Activated T-helper 1 cell treated with Interleukin-2 at 50 U/mL for 16 hours (primary cell): ENCODE measurements around the gene WRNIP1.
"Not testable (repeated sequence)": the region's sequence is repeated elsewhere in the genome, so short reads cannot be mapped to it uniquely, and the experiment has no call there.

Source experiments
- DNase-seq: peaks from one replicate; pipeline ENCODE4 v3.0.0-alpha.2; 2020; ENCODE audit warnings: low read depth

The WRNIP1 gene

GRCh38 chr6:2741756-2742155 lies 23.4 kb upstream of the WRNIP1 start:
- no peak for DNase-seq

- DNase-seq, result no peak
These were observed 21.6 kb upstream of the WRNIP1 start for GRCh38 chr6:2743280-2744208.

GRCh38 chr6:2744209-2744771 lies 20.9 kb upstream of the WRNIP1 start:
- no peak for DNase-seq

- DNase-seq, result no peak
These were observed 20.4 kb upstream of the WRNIP1 start for GRCh38 chr6:2744778-2745177.

- DNase-seq, result no peak
These were observed 19.9 kb upstream of the WRNIP1 start for GRCh38 chr6:2745246-2745645.

GRCh38 chr6:2746557-2747061 lies 18.6 kb upstream of the WRNIP1 start:
- no peak for DNase-seq

GRCh38 chr6:2748183-2748582 lies 17.0 kb upstream of the WRNIP1 start:
- no peak for DNase-seq

GRCh38 chr6:2749969-2750600 lies 15.1 kb upstream of the WRNIP1 start:
- DNase-seq, result peak; percentile 25

- DNase-seq, result no peak
These were observed 14.4 kb upstream of the WRNIP1 start, which contains the start of gene MYLK4 for GRCh38 chr6:2750832-2751231. MYLK4 (minus strand) TSS chr6:2750922; CDS start chr6:2749294, 1,628 bp downstream.

GRCh38 chr6:2751871-2752270 lies 13.3 kb upstream of the WRNIP1 start:
- no peak for DNase-seq

- no peak for DNase-seq
These were observed 12.6 kb upstream of the WRNIP1 start for GRCh38 chr6:2752477-2753109.

GRCh38 chr6:2753110-2753489 lies 12.1 kb upstream of the WRNIP1 start:
- DNase-seq, result no peak

- no peak for DNase-seq
These were observed 11.4 kb upstream of the WRNIP1 start for GRCh38 chr6:2753743-2754142.

GRCh38 chr6:2754393-2754792 lies 10.8 kb upstream of the WRNIP1 start:
- DNase-seq, result no peak

GRCh38 chr6:2754911-2755310 lies 10.3 kb upstream of the WRNIP1 start:
- DNase-seq, result no peak

GRCh38 chr6:2755456-2755855 lies 9.7 kb upstream of the WRNIP1 start:
- no peak for DNase-seq

GRCh38 chr6:2756241-2756640 lies 9.0 kb upstream of the WRNIP1 start:
- no peak for DNase-seq

- DNase-seq, result no peak
These were observed 8.4 kb upstream of the WRNIP1 start for GRCh38 chr6:2756687-2757224.

GRCh38 chr6:2758980-2759379 lies 6.2 kb upstream of the WRNIP1 start:
- no peak for DNase-seq

- DNase-seq, result no peak
These were observed 4.0 kb upstream of the WRNIP1 start for GRCh38 chr6:2760882-2761842.

GRCh38 chr6:2762868-2763267 lies 2.3 kb upstream of the WRNIP1 start:
- DNase-seq, result not testable (repeated sequence)
